ENCODE data around the gene ADORA1.

ADORA1 gene

GRCh38 chr1:203093754-203094410 is 33.6 kb upstream of the ADORA1 start:
- no peak for DNase-seq (ENCODE audit: low read depth)
- TF ChIP-seq, protein P1, sequence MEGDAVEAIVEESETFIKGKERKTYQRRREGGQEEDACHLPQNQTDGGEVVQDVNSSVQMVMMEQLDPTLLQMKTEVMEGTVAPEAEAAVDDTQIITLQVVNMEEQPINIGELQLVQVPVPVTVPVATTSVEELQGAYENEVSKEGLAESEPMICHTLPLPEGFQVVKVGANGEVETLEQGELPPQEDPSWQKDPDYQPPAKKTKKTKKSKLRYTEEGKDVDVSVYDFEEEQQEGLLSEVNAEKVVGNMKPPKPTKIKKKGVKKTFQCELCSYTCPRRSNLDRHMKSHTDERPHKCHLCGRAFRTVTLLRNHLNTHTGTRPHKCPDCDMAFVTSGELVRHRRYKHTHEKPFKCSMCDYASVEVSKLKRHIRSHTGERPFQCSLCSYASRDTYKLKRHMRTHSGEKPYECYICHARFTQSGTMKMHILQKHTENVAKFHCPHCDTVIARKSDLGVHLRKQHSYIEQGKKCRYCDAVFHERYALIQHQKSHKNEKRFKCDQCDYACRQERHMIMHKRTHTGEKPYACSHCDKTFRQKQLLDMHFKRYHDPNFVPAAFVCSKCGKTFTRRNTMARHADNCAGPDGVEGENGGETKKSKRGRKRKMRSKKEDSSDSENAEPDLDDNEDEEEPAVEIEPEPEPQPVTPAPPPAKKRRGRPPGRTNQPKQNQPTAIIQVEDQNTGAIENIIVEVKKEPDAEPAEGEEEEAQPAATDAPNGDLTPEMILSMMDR (IDR thresholded peaks at IDR 0.05; ENCODE audit: low read depth, low read length, missing control alignments) = no peak
- H3K4me3 ChIP-seq (ENCODE audit: low read depth, low read length) = no peak overlapping the region

GRCh38 chr1:203095061-203095690 is 32.4 kb upstream of the ADORA1 start:
- TF ChIP-seq, protein P1 (IDR thresholded peaks at IDR 0.05; ENCODE audit: low read depth, low read length, missing control alignments) = no peak
- DNase-seq (ENCODE audit: low read depth) = no peak
- no peak overlapping the region for H3K4me3 ChIP-seq (ENCODE audit: low read depth, low read length)

GRCh38 chr1:203096566-203096965 is 31.0 kb upstream of the ADORA1 start:
- H3K4me3 ChIP-seq (ENCODE audit: low read depth, low read length) = no peak overlapping the region
- no peak for DNase-seq (ENCODE audit: low read depth)
- TF ChIP-seq, protein P1 (IDR thresholded peaks at IDR 0.05; ENCODE audit: low read depth, low read length, missing control alignments) = no peak

DNA sequence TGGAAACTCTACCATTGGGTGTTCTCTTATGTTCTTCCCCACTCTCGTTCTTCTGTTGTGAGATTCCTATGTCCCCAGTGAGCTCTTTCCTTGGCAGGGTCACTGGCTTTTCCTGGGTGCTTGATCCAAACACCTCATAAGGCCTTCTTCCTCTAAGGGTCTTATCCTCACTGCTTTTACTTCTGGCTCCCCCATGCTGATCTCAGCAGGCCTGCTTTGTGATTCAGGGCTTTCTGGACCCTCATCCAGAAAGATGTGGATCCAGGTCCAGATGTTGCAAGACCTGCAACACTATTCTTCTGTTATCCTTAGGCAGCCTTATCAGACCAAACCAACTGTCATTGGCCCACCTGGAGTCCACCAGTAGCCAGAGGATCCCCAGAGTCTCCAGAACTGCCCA is 30.5 kb upstream of the ADORA1 start:
- no peak overlapping the region for H3K4me3 ChIP-seq (ENCODE audit: low read depth, low read length)
- TF ChIP-seq, protein P1 (IDR thresholded peaks at IDR 0.05; ENCODE audit: low read depth, low read length, missing control alignments) = no peak
- DNase-seq (ENCODE audit: low read depth) = no peak

GRCh38 chr1:203098445-203098844 is 29.1 kb upstream of the ADORA1 start:
- TF ChIP-seq, protein P1 (IDR thresholded peaks at IDR 0.05; ENCODE audit: low read depth, low read length, missing control alignments) = no peak
- H3K4me3 ChIP-seq (ENCODE audit: low read depth, low read length) = no peak overlapping the region
- no peak for DNase-seq (ENCODE audit: low read depth)

DNA sequence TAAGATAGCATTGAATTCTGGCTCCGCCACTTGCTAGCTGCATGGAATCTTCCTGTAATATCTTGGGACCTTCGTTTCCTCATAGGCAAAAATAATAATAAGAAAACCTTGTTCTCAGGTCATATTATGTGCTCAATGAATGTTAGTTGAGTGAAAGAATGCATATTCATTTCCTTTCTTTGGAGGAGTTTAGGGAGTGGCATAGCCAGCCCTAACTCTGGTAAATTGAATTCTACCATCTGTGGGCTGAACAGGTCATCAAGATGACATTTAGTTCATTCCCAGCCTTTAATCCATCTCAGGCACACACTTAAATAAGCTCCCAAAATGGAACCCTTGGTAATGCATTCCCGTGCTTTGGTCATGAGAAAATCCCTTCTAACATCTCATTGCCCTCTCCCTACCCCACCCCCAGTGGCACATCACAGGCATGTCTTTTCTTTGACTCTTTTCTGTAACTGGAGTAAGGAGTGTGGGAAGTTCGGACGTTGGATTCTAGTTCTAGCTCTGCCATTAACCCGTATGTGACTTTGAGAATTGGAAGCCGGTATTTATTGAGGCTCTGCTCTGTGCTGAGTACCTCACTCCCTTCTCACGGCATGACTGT is 28.5 kb upstream of the ADORA1 start:
- H3K4me3 ChIP-seq (ENCODE audit: low read depth, low read length) = no peak overlapping the region
- no peak for DNase-seq (ENCODE audit: low read depth)
- TF ChIP-seq, protein P1 (IDR thresholded peaks at IDR 0.05; ENCODE audit: low read depth, low read length, missing control alignments) = no peak
